GM23338 (cell line): ENCODE measurements around the gene CAST. TPM values are rescaled to one million over a fixed set of nuclear protein-coding genes. Genes with fewer than 3 reads are reported as not detected.

ENCODE experiments used
- ATAC-seq: fragments of 200-7000 bp; cut with Tn5 transposase; 3 replicates; pipeline ENCODE4 v1.9.1; 2020
- DNase-seq: peaks from one replicate; pipeline ENCODE4 v3.0.0-alpha.2; 2015; ENCODE audit warnings: low spot score
- H2AFZ ChIP-seq: fragments of 200-600 bp; sonication (generic); 2 replicates; pipeline ENCODE4 v1.8.0; 2016; ENCODE audit warnings: antibody characterized with exemption, mild to moderate bottlenecking, moderate library complexity
- H3F3A ChIP-seq: fragments of 200-600 bp; sonication (generic); replicated peaks from 2 replicates; pipeline ENCODE4 v1.8.0; 2017; ENCODE audit warnings: antibody characterized with exemption, mixed run types, low read depth
- H3K27ac ChIP-seq: fragments of 200-600 bp; sonication (generic); 2 replicates; pipeline ENCODE4 v1.6.1; 2016; ENCODE audit warnings: low read depth
- H3K27me3 ChIP-seq: fragments of 200-600 bp; sonication (generic); 2 replicates; pipeline ENCODE4 v1.8.0; 2016; ENCODE audit warnings: mild to moderate bottlenecking, mixed run types, moderate library complexity; ENCODE audit not compliant: insufficient read depth
- H3K36me3 ChIP-seq: fragments of 200-600 bp; sonication (generic); 2 replicates; pipeline ENCODE4 v1.8.0; 2016; ENCODE audit warnings: mild to moderate bottlenecking; ENCODE audit not compliant: insufficient read depth
- H3K4me1 ChIP-seq: fragments of 200-600 bp; sonication (generic); 2 replicates; pipeline ENCODE4 v1.8.0; 2016; ENCODE audit warnings: mild to moderate bottlenecking, moderate library complexity; ENCODE audit not compliant: insufficient read depth
- H3K4me2 ChIP-seq: fragments of 200-600 bp; sonication (generic); 2 replicates; pipeline ENCODE4 v1.7.1; 2017; ENCODE audit warnings: mixed run types
- H3K4me3 ChIP-seq: fragments of 200-600 bp; sonication (generic); 2 replicates; pipeline ENCODE4 v1.6.1; 2016; ENCODE audit warnings: mixed run types
- H3K79me2 ChIP-seq: fragments of 200-600 bp; sonication (generic); replicated peaks from 2 replicates; pipeline ENCODE4 v1.8.0; 2017; ENCODE audit warnings: mild to moderate bottlenecking; ENCODE audit not compliant: insufficient read depth
- H3K9me2 ChIP-seq: fragments of 200-600 bp; sonication (generic); 2 replicates; pipeline ENCODE4 v1.8.0; 2017; ENCODE audit not compliant: insufficient read depth
- H4K20me1 ChIP-seq: fragments of 200-600 bp; sonication (generic); replicated peaks from 2 replicates; pipeline ENCODE4 v1.8.0; 2017; ENCODE audit warnings: mild to moderate bottlenecking; ENCODE audit not compliant: insufficient read depth
- H3K27ac Mint-ChIP-seq: 2 replicates; pipeline ENCODE4 v1.8.0; 2020; ENCODE audit warnings: inconsistent platforms, mild to moderate bottlenecking, moderate library complexity, mixed read lengths
- H3K27me3 Mint-ChIP-seq: 3 replicates; pipeline ENCODE4 v1.8.0; 2022; ENCODE audit warnings: low read depth, mild to moderate bottlenecking, moderate library complexity, mixed read lengths, inconsistent platforms; ENCODE audit not compliant: insufficient read depth, poor library complexity
- H3K36me3 Mint-ChIP-seq: 3 replicates; pipeline ENCODE4 v1.8.0; 2021; ENCODE audit warnings: low read depth, mild to moderate bottlenecking, inconsistent platforms, moderate library complexity, mixed read lengths
- H3K4me1 Mint-ChIP-seq: 3 replicates; pipeline ENCODE4 v1.8.0; 2020; ENCODE audit warnings: mild to moderate bottlenecking, inconsistent platforms, mixed read lengths
- H3K4me3 Mint-ChIP-seq: 3 replicates; pipeline ENCODE4 v1.8.0; 2021; ENCODE audit warnings: moderate library complexity, mild to moderate bottlenecking, inconsistent platforms, mixed read lengths
- H3K9me3 Mint-ChIP-seq: 3 replicates; pipeline ENCODE4 v1.8.0; 2020; ENCODE audit warnings: moderate library complexity, mild to moderate bottlenecking, inconsistent platforms, mixed read lengths
- CTCF ChIP-seq, 2 experiments: fragments of 200-600 bp in 1 of 2; sonication (generic) in 1 of 2; conservative IDR thresholded peaks; 2 replicates each; pipeline versions ENCODE4 v1.5.1 to v1.6.1; 2016 to 2017; ENCODE audit warnings: antibody characterized with exemption in 2 of 2, low read depth in 2 of 2, mild to moderate bottlenecking in 2 of 2, moderate library complexity in 1 of 2
- EZH2 ChIP-seq: fragments of 200-600 bp; sonication (generic); IDR thresholded peaks from one replicate; pipeline ENCODE4 v1.8.0; 2017; ENCODE audit warnings: antibody characterized with exemption, mild to moderate bottlenecking, low read depth; ENCODE audit not compliant: unreplicated experiment
- EZH2phosphoT487 ChIP-seq: fragments of 200-600 bp; sonication (generic); IDR thresholded peaks from one replicate; pipeline ENCODE4 v1.8.1; 2018; ENCODE audit warnings: antibody characterized with exemption; ENCODE audit not compliant: unreplicated experiment
- NANOG ChIP-seq: IDR thresholded peaks from 2 replicates; pipeline ENCODE4 v1.6.1; 2016; ENCODE audit warnings: antibody characterized with exemption, borderline replicate concordance
- REST ChIP-seq: IDR thresholded peaks from one replicate; pipeline ENCODE4 v1.6.1; 2018; ENCODE audit warnings: antibody characterized with exemption; ENCODE audit not compliant: unreplicated experiment
- STAT1 ChIP-seq: IDR thresholded peaks from one replicate; pipeline ENCODE4 v1.6.1; 2016; ENCODE audit warnings: antibody characterized with exemption; ENCODE audit not compliant: unreplicated experiment
- ZNF331 ChIP-seq: fragments of 250-450 bp; sonication (Bioruptor Pico); IDR thresholded peaks from 2 replicates; pipeline ENCODE4 v1.5.0; 2020; ENCODE audit warnings: low read depth, mild to moderate bottlenecking, moderate library complexity
- polyA plus RNA-seq: library from polyadenylated mRNA; unstranded; fragments of >200 nt; fragmentation: Nextera tagmentation; extraction: Ambion mirVana; gene quantifications from 2 replicates; pipeline ENCODE4 v1.2.1, GENCODE V29; 2016
- total RNA-seq: library from RNA; depleted of rRNA; stranded (reverse); fragments of >200 nt; shearing (Covaris generic); gene quantifications from 2 replicates; pipeline ENCODE4 v1.2.3, GENCODE V29; 2014

CAST gene
- total and polyA plus RNA-seq, 2 experiments from 2014 or later: 37.9 to 57.7 TPM

GRCh38 chr5:96752341-96753016, 90.3 kb downstream of the CAST start:
- peak; percentile 85 for DNase-seq
- Mint-ChIP-seq H3K4me1 (no peaks in the 10 kb centered on the region), H3K4me3 (no peak overlapping the region), H3K27me3 (no peaks in the 10 kb centered on the region), H3K36me3 (peaks cover 4% of the 10 kb centered on the region; the same call in 1 of the 3 replicates), H3K9me3 (no peaks in the 10 kb centered on the region), H3K27ac (no peak overlapping the region)
- Histone ChIP-seq H3F3A (no peaks in the 10 kb centered on the region), H3K9me2 (no peaks in the 10 kb centered on the region), H2AFZ (no peak overlapping the region), H3K27ac (no peak overlapping the region), H3K4me1 (no peaks in the 10 kb centered on the region), H3K4me3 (no peak overlapping the region), H4K20me1 (no peaks in the 10 kb centered on the region), H3K4me2 (no peak overlapping the region), H3K36me3 (no peaks in the 10 kb centered on the region; the same call in 1 of the 2 replicates), H3K27me3 (no peaks in the 10 kb centered on the region), H3K79me2 (no peaks in the 10 kb centered on the region)
- TF ChIP-seq CTCF (conservative IDR thresholded peaks at IDR 0.05; ENCODE audit: low read depth in 2 of 2) (peak; percentile 59 to 61), EZH2phosphoT487 (no peak)
- no peak for ATAC-seq

GRCh38 chr5:96753017-96753397, 90.8 kb downstream of the CAST start:
- Histone ChIP-seq H2AFZ (no peak overlapping the region), H3K4me3 (no peak overlapping the region), H4K20me1 (no peaks in the 10 kb centered on the region), H3K4me2 (no peak overlapping the region), H3K79me2 (no peaks in the 10 kb centered on the region), H3K36me3 (no peaks in the 10 kb centered on the region; the same call in 1 of the 2 replicates), H3K4me1 (no peaks in the 10 kb centered on the region), H3K27ac (no peak overlapping the region), H3F3A (no peaks in the 10 kb centered on the region), H3K9me2 (no peaks in the 10 kb centered on the region), H3K27me3 (no peaks in the 10 kb centered on the region)
- H3K27me3 Mint-ChIP-seq: no peaks in the 10 kb centered on the region
- no peak for DNase-seq
- H3K4me1 Mint-ChIP-seq: no peaks in the 10 kb centered on the region
- no peak overlapping the region for H3K4me3 Mint-ChIP-seq
- H3K27ac Mint-ChIP-seq: no peak overlapping the region; the same call in 1 of the 2 replicates
- ATAC-seq: no peak
- H3K36me3 Mint-ChIP-seq: peaks cover 4% of the 10 kb centered on the region; the same call in 1 of the 3 replicates
- TF ChIP-seq STAT1 (no peak), REST (no peak), EZH2phosphoT487 (no peak), EZH2 (no peak), NANOG (no peak), ZNF331 (CRISPR knock-in tag) (no peak), CTCF (conservative IDR thresholded peaks at IDR 0.05; ENCODE audit: low read depth in 2 of 2) (no peak)
- no peaks in the 10 kb centered on the region for H3K9me3 Mint-ChIP-seq
